ENCODE results near the gene HOXB7.

The HOXB7 gene

GRCh38 chr17:48615047-48615962, 4.5 kb upstream of the HOXB7 start, which contains the start of gene HOXB8:
TSS of gene HOXB8 (minus strand) at chr17:48615292. CDS start at chr17:48614704, 588 bp downstream.
- no peak within 1 kb of the TSS for H3K27ac ChIP-seq (ENCODE audit: low read length)
- no peaks in the 10 kb centered on the region for H4K20me1 ChIP-seq (ENCODE audit: insufficient read depth, low read length)
- H3K27me3 ChIP-seq (ENCODE audit: low read depth, low read length), result peaks cover 42% of the 10 kb centered on the region
- no peaks in the 10 kb centered on the region for H3K36me3 ChIP-seq (replicated peaks; ENCODE audit: low read depth, low read length)
- TF ChIP-seq CTCF (IDR thresholded peaks at IDR 0.05; ENCODE audit: low read depth, low read length) (no peak), EZH2phosphoT487 (IDR thresholded peaks at IDR 0.05; ENCODE audit: low read depth) (no peak)
- no peak within 1 kb of the TSS for H3K4me2 ChIP-seq (ENCODE audit: low read length)
- no peak within 1 kb of the TSS for H2AFZ ChIP-seq (ENCODE audit: low read depth, low read length)
- no peak within 1 kb of the TSS for H3K9ac ChIP-seq (ENCODE audit: low read length)
- H3K79me2 ChIP-seq (ENCODE audit: low read length), result no peaks in the 10 kb centered on the region
- no peak within 1 kb of the TSS for H3K4me3 ChIP-seq (ENCODE audit: low read length)
- no peaks in the 10 kb centered on the region for H3K9me3 ChIP-seq (ENCODE audit: insufficient read depth, low read length)
- peaks cover 7% of the 10 kb centered on the region for H3K4me1 ChIP-seq (ENCODE audit: low read length)

- peak overlapping the region; percentile 85 for H3K4me3 ChIP-seq (ENCODE audit: low read length)
- TF ChIP-seq EZH2phosphoT487 (IDR thresholded peaks at IDR 0.05; ENCODE audit: low read depth) (no peak), CTCF (IDR thresholded peaks at IDR 0.05; ENCODE audit: low read depth, low read length) (no peak)
- no peaks in the 10 kb centered on the region for H3K36me3 ChIP-seq (replicated peaks; ENCODE audit: low read depth, low read length)
- no peaks in the 10 kb centered on the region for H3K9me3 ChIP-seq (ENCODE audit: insufficient read depth, low read length)
- no peak overlapping the region for H3K27ac ChIP-seq (ENCODE audit: low read length)
- 0 out of 2 replicates have a peak, but pooled peaks cover 3% of the 10 kb centered on the region for H3K79me2 ChIP-seq (ENCODE audit: low read length)
- H3K27me3 ChIP-seq (ENCODE audit: low read depth, low read length), result peaks cover 35% of the 10 kb centered on the region
- H3K4me1 ChIP-seq (ENCODE audit: low read length), result peaks cover 15% of the 10 kb centered on the region
- H3K9ac ChIP-seq (ENCODE audit: low read length), result no peak overlapping the region
- H3K4me2 ChIP-seq (ENCODE audit: low read length), result peak overlapping the region; percentile 96
- no peak overlapping the region for H2AFZ ChIP-seq (ENCODE audit: low read depth, low read length)
- no peaks in the 10 kb centered on the region for H4K20me1 ChIP-seq (ENCODE audit: insufficient read depth, low read length)
These were observed 3.3 kb upstream of the HOXB7 start for GRCh38 chr17:48613862-48614694.

GRCh38 chr17:48612854-48613691, 2.3 kb upstream of the HOXB7 start:
- no peaks in the 10 kb centered on the region for H3K9me3 ChIP-seq (ENCODE audit: insufficient read depth, low read length)
- H3K9ac ChIP-seq (ENCODE audit: low read length), result peak overlapping the region; percentile 90
- no peaks in the 10 kb centered on the region for H4K20me1 ChIP-seq (ENCODE audit: insufficient read depth, low read length)
- H3K27ac ChIP-seq (ENCODE audit: low read length), result no peak overlapping the region
- peaks cover 9% of the 10 kb centered on the region; the same call in 1 of the 2 replicates for H3K4me1 ChIP-seq (ENCODE audit: low read length)
- peak overlapping the region; percentile 85 for H3K4me3 ChIP-seq (ENCODE audit: low read length)
- peak overlapping the region; percentile 96 for H3K4me2 ChIP-seq (ENCODE audit: low read length)
- H3K27me3 ChIP-seq (ENCODE audit: low read depth, low read length), result peaks cover 28% of the 10 kb centered on the region
- 0 out of 2 replicates have a peak, but pooled peaks cover 3% of the 10 kb centered on the region for H3K79me2 ChIP-seq (ENCODE audit: low read length)
- TF ChIP-seq EZH2phosphoT487 (IDR thresholded peaks at IDR 0.05; ENCODE audit: low read depth), result no peak
- H2AFZ ChIP-seq (ENCODE audit: low read depth, low read length), result peak overlapping the region; percentile 89
- H3K36me3 ChIP-seq (replicated peaks; ENCODE audit: low read depth, low read length), result no peaks in the 10 kb centered on the region

- no peaks in the 10 kb centered on the region for H3K9me3 ChIP-seq (ENCODE audit: insufficient read depth, low read length)
- TF ChIP-seq EZH2phosphoT487 (IDR thresholded peaks at IDR 0.05; ENCODE audit: low read depth) (no peak), CTCF (IDR thresholded peaks at IDR 0.05; ENCODE audit: low read depth, low read length) (no peak)
- peaks cover 9% of the 10 kb centered on the region; the same call in 1 of the 2 replicates for H3K4me1 ChIP-seq (ENCODE audit: low read length)
- H3K4me2 ChIP-seq (ENCODE audit: low read length), result peak overlapping the region; percentile 96
- H3K79me2 ChIP-seq (ENCODE audit: low read length), result 0 out of 2 replicates have a peak, but pooled peaks cover 3% of the 10 kb centered on the region
- H3K27me3 ChIP-seq (ENCODE audit: low read depth, low read length), result peaks cover 22% of the 10 kb centered on the region
- H3K4me3 ChIP-seq (ENCODE audit: low read length), result peak overlapping the region; percentile 85
- H3K9ac ChIP-seq (ENCODE audit: low read length), result peak overlapping the region; percentile 90
- peak overlapping the region; percentile 10; the same call in 1 of the 2 replicates for H3K27ac ChIP-seq (ENCODE audit: low read length)
- H4K20me1 ChIP-seq (ENCODE audit: insufficient read depth, low read length), result no peaks in the 10 kb centered on the region
- H2AFZ ChIP-seq (ENCODE audit: low read depth, low read length), result peak overlapping the region; percentile 77
- no peaks in the 10 kb centered on the region for H3K36me3 ChIP-seq (replicated peaks; ENCODE audit: low read depth, low read length)
These were observed 1.6 kb upstream of the HOXB7 start for GRCh38 chr17:48612456-48612853.

Measured in OCI-LY3 (cell line).